Right lobe of liver (tissue), 6 donors: ENCODE data around the gene NLRP9. TPM values are rescaled to one million over a fixed set of nuclear protein-coding genes. Genes with fewer than 3 reads are reported as not detected.

Source experiments
- ATAC-seq, 4 donors: fragments of 200-7000 bp; cut with Tn5 transposase; one replicate each; pipeline ENCODE4 v1.9.1; 2020; ENCODE audit warnings: mild to moderate bottlenecking in 4 of 4, moderate library complexity in 4 of 4
- DNase-seq, 3 donors: peaks; one replicate each; pipeline ENCODE4 v3.0.0-alpha.2; 2020
- H3K27ac ChIP-seq, 3 donors: fragments of 200-600 bp; one replicate each; pipeline ENCODE4 v1.8.0; 2022
- H3K27me3 ChIP-seq, 2 donors: fragments of 200-600 bp; one replicate each; pipeline ENCODE4 v1.8.0; 2022
- H3K36me3 ChIP-seq, 4 donors: fragments of 200-600 bp; sonication (generic) in 1 of 4; one replicate each; pipeline versions ENCODE4 v1.5.1 to v1.8.0; 2017 to 2022; ENCODE audit warnings: control low read depth in 1 of 4
- H3K4me1 ChIP-seq, 4 donors: fragments of 200-600 bp; sonication (generic) in 1 of 4; one replicate each; pipeline versions ENCODE4 v1.5.1 to v1.8.0; 2017 to 2022; ENCODE audit warnings: control low read depth in 1 of 4
- H3K4me3 ChIP-seq, 3 donors: fragments of 200-600 bp; one replicate each; pipeline ENCODE4 v1.8.0; 2022
- H3K9me3 ChIP-seq, 4 donors: fragments of 200-600 bp; sonication (generic) in 1 of 4; one replicate each; pipeline versions ENCODE4 v1.5.1 to v1.8.0; 2017 to 2022; ENCODE audit warnings: control low read depth in 1 of 4
- POLR2A ChIP-seq: fragments of 450-650 bp; IDR thresholded peaks from one replicate; pipeline ENCODE4 v1.6.1; 2017; ENCODE audit warnings: antibody characterized with exemption, mild to moderate bottlenecking
- WGBS: methylation state at CpG from one replicate; pipeline ENCODE4 v1.1.6; 2018; ENCODE audit warnings: low coverage, low lambda C conversion rate; ENCODE audit not compliant: insufficient coverage; ENCODE audit errors: missing lambda C conversion rate; 5-methylcytosine and 5-hydroxymethylcytosine counted together
- intact Hi-C, 2 donors: fragments of 100-400 bp; cut with DNase I; formaldehyde crosslinking; loops; one replicate each; pipeline versions ENCODE4 v1.11.2 to v1.14.1; 2022
- total RNA-seq, 6 experiments: library from RNA; depleted of rRNA in 2 of 6; stranded (reverse); fragments of >200 nt in 2 of 6; fragmentation: NEBNext Ultra II Directional in 3 of 6; extraction: Animal tissue kit (Norgen Biotek cat#: 25700) in 3 of 6; gene quantifications; one replicate each; pipeline versions ENCODE4 v1.1.0 to v1.2.4, GENCODE V29; 2016 to 2023
- TF ChIP-seq, protein P1 (sequence below), 4 donors: fragments of 200-600 bp in 3 of 4; fragments of 450-650 bp in 1 of 4; IDR thresholded peaks; one replicate each; pipeline versions ENCODE4 v1.5.1 to v1.8.0; 2016 to 2022; ENCODE audit warnings: antibody characterized with exemption in 4 of 4, mild to moderate bottlenecking in 2 of 4
- donor health status: DM: no; HTN: yes; CAD: no.
- donor health status: DM: no; HTN: no; CAD: no.
- donor health status: DM: no; HTN: no; CAD: no.
- donor health status: DM: no; HTN: yes; CAD: no.
- donor health status: DM: no; HTN: yes; CAD: no.

NLRP9 gene
- total RNA-seq, 6 experiments from 2014 or later = not detected

DNA sequence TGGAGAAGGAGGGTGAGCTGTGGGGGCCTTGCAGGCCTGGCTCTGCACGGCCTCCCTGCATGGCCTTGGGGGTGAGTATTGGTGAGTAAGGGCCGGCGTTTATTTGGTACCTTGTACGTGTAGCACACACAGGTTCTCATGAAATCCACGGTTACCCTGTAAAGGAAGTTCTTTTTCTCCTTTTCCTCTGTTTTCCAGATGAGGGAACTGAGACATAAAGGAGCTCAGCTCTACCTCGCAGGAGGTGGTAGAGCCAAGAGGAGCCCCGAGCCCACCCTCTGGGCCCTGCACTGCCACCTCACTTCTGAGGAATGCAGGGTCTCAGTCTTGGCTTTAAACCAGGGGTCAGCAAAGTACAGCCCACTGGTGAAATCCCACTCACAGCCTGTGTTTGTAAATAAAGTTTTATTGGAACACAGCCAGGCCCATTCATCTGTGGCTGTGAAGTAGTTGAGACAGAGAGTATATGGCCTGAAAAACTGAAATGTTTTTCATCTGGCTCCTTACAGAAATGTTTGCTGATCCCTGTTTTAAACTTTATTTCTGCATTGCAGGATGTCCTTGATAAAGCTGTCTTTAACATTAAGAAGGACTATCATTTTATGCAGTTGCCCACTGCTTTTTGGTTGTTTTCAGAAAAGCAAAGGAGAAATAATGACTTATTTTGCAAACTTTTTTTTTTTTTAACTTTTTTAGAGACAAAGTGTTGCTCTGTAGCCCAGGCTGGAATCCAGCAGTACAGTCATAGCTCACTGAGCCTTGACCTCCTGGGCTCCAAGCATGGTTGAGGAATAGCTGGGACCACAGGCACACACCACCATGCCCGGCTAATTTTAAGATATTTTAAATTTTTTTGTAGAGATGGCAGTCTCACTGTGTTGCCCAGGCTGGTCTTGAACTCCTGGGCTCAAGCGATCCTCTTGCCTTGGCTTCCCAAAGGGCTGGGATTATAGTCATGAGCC lies 56.8 kb downstream of the NLRP9 start:
- no peak for DNase-seq
- no peak for ATAC-seq
- H3K27ac ChIP-seq = no peak overlapping the region
- H3K27me3 ChIP-seq = no peaks in the 10 kb centered on the region
- 88% methylated on average over 2 of the region's 9 CpGs for WGBS
- peaks cover 0 to 68% (median 38%) of the 10 kb centered on the region in 4 donors for H3K4me1 ChIP-seq
- peaks cover 0 to 36% (median 18%) of the 10 kb centered on the region in 4 donors for H3K36me3 ChIP-seq
- H3K9me3 ChIP-seq = no peaks in the 10 kb centered on the region
- no peak overlapping the region for H3K4me3 ChIP-seq
- intact Hi-C loops = loop anchor here in 1 of 2 donors (10.0 kb wide), 1 partner anchor 123 kb away; no protein-coding TSS in a partner anchor
- no peak for TF ChIP-seq POLR2A
- TF ChIP-seq, protein P1, sequence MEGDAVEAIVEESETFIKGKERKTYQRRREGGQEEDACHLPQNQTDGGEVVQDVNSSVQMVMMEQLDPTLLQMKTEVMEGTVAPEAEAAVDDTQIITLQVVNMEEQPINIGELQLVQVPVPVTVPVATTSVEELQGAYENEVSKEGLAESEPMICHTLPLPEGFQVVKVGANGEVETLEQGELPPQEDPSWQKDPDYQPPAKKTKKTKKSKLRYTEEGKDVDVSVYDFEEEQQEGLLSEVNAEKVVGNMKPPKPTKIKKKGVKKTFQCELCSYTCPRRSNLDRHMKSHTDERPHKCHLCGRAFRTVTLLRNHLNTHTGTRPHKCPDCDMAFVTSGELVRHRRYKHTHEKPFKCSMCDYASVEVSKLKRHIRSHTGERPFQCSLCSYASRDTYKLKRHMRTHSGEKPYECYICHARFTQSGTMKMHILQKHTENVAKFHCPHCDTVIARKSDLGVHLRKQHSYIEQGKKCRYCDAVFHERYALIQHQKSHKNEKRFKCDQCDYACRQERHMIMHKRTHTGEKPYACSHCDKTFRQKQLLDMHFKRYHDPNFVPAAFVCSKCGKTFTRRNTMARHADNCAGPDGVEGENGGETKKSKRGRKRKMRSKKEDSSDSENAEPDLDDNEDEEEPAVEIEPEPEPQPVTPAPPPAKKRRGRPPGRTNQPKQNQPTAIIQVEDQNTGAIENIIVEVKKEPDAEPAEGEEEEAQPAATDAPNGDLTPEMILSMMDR (IDR thresholded peaks at IDR 0.05) = no peak

DNA sequence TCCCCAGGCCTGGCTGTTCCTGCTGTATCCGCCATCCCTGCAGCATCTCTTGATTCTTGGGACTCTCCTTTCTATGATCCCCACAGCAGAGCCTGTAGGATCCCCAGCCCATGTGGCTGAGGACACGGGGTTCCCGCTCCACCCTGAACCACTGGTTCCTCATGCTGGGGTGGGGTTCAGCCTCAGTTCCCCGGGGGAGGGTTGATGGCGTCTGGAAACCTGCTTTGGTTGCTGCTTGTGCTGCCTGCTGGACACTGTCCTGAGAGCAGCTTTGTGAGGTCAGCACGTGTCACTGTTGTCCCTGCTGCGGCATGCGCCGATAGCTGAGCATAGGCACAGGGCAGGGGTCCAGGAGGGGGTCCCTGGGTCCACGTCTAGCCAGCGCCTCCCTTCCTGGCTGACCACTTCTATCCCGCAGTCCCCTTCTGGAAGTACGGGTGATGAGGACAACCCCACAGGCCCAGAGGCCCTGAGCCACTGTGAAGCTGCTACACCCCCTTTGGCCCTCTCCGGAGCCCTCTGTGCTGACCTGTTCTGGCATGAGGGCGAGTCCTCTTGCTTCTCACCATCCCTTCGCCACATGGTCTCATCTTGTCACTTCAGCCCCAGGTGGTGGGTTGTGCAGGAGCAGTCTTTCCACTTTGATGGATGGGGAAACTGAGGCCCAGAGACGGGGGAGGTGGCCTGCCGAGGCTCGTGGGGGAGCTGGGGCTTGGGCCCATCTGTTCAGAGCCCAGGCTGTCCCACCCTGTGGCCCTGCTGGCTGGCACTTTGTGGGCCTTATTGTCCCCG lies 57.7 kb downstream of the NLRP9 start:
- Histone ChIP-seq H3K36me3 (peaks cover 0 to 28% (median 13%) of the 10 kb centered on the region in 4 donors), H3K4me1 (peaks cover 0 to 74% (median 41%) of the 10 kb centered on the region in 4 donors), H3K9me3 (no peaks in the 10 kb centered on the region), H3K27me3 (no peaks in the 10 kb centered on the region), H3K4me3 (no peak overlapping the region), H3K27ac (no peak overlapping the region)
- TF ChIP-seq, protein P1 (IDR thresholded peaks at IDR 0.05) = no peak
- no peak for TF ChIP-seq POLR2A
- intact Hi-C loops = loop anchor here in 1 of 2 donors (10.0 kb wide), 1 partner anchor 124 kb away; no protein-coding TSS in a partner anchor
- peak in 1 of 3 donors; percentile 56 for DNase-seq
- 86% methylated on average over 5 of the region's 20 CpGs for WGBS
- ATAC-seq = no peak

DNA sequence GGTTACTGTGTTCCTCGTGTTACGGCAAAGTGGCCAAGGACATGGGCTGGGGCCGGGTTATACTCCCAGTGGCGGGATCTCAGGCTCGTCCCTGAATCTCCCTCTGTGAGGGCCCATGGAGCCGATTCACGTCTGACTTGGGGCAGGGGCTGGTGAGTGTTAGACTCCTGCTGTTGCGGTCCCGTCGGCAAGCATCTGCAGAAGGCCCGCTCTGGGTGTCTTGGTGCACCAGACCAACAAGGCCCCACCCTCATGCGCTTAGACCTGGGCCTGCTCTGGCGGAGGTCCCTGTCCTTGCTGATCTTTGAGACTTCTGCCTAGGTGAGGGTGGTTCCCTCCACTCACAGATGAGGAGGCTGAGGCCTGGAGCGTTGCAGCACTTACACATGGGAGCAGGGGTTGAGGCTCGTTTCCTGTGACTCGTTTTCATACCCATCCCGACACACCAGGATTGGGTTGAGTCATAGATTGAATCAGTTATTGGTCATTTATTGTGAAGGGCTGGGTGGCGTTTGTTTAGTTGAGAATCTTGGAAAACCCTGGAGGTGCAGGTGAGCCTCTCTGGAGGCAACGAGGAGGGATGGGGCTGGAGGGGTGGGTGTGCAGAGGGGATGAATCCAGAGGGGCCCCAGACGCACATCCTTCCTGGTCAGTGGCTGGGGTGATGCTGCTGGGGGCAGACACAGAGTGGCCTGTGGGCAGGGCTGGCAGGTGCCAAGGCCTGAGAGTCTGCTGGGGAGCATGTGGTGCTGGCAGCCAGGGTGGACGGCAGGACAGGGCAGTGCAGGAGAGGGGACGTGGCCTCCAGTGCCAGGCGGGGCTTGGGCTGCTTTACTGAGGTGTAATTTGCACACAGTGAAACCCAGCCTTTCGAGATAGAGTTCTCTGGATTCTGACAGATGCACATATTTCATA lies 58.6 kb downstream of the NLRP9 start:
- DNase-seq (peak in 1 of 3 donors; percentile 52), ATAC-seq (no peak)
- peaks cover 0 to 71% (median 37%) of the 10 kb centered on the region in 4 donors for H3K4me1 ChIP-seq
- no peaks in the 10 kb centered on the region for H3K9me3 ChIP-seq
- peaks cover 0 to 22% (median 10%) of the 10 kb centered on the region in 4 donors for H3K36me3 ChIP-seq
- TF ChIP-seq, protein P1 (IDR thresholded peaks at IDR 0.05) = no peak
- no peak for TF ChIP-seq POLR2A
- H3K4me3 ChIP-seq = no peak overlapping the region
- whole genome bisulfite sequencing = 63% methylated on average over 3 of the region's 24 CpGs
- H3K27me3 ChIP-seq = no peaks in the 10 kb centered on the region
- H3K27ac ChIP-seq = no peak overlapping the region
- intact Hi-C loops = loop anchor here in 1 of 2 donors (10.0 kb wide), 1 partner anchor 125 kb away; no protein-coding TSS in a partner anchor
